BLaER1 treated with 17β-estradiol and CSF1 and Interleukin-3, amounts not matched to agents 10 nM and 100 nM (cell line): Measurements from ENCODE around the gene SPSB4.

ENCODE experiments used
- H3K27ac ChIP-seq, 11 experiments: shearing (Covaris generic); formaldehyde crosslinking; 2 replicates each; pipeline ENCODE4 v1.8.1; 2022
- H3K27me3 ChIP-seq, 11 experiments: shearing (Covaris generic); formaldehyde crosslinking; 2 replicates each; pipeline ENCODE4 v1.8.1; 2022
- H3K36me3 ChIP-seq, 11 experiments: shearing (Covaris generic); formaldehyde crosslinking; 2 replicates each; pipeline ENCODE4 v1.8.1; 2022
- H3K4me1 ChIP-seq, 10 experiments: shearing (Covaris generic); formaldehyde crosslinking; 2 replicates each; pipeline ENCODE4 v1.8.1; 2022
- H3K4me2 ChIP-seq, 11 experiments: shearing (Covaris generic); formaldehyde crosslinking; 2 replicates each; pipeline ENCODE4 v1.8.1; 2022
- H3K4me3 ChIP-seq, 10 experiments: shearing (Covaris generic); formaldehyde crosslinking; 2 replicates each; pipeline ENCODE4 v1.8.1; 2022
- H3K9ac ChIP-seq, 11 experiments: shearing (Covaris generic); formaldehyde crosslinking; 2 replicates each; pipeline ENCODE4 v1.8.1; 2022
- H3K9me3 ChIP-seq, 11 experiments: shearing (Covaris generic); formaldehyde crosslinking; replicated peaks in 1 of 11; 2 replicates each; pipeline ENCODE4 v1.8.1; 2022
- H4K20me1 ChIP-seq, 11 experiments: shearing (Covaris generic); formaldehyde crosslinking; 2 replicates each; pipeline ENCODE4 v1.8.1; 2022
- Cebpa-rat ChIP-seq, 11 experiments: shearing (Covaris generic); IDR thresholded peaks; 2 replicates each; pipeline ENCODE4 v1.8.1; 2022

Gene SPSB4

GRCh38 chr3:141058996-141059395 is 7.8 kb downstream of the SPSB4 start:
- Histone ChIP-seq H3K27ac (no peak overlapping the region), H3K9me3 (peaks cover 0 to 12% (median 0%) of the 10 kb centered on the region in 11 experiments; a peak in 3 of 22 replicates), H3K4me2 (no peak overlapping the region), H3K4me1 (peaks cover 7 to 14% (median 9%) of the 10 kb centered on the region in 10 experiments), H3K4me3 (no peak overlapping the region), H4K20me1 (no peaks in the 10 kb centered on the region; a peak in 2 of 22 replicates), H3K9ac (no peak overlapping the region), H3K27me3 (peaks cover 2 to 5% (median 5%) of the 10 kb centered on the region in 11 experiments), H3K36me3 (no peaks in the 10 kb centered on the region)
- TF ChIP-seq Cebpa-rat (IDR thresholded peaks at IDR 0.05): no peak

GRCh38 chr3:141059816-141060215 is 8.7 kb downstream of the SPSB4 start:
- Histone ChIP-seq H3K27ac (no peak overlapping the region), H3K36me3 (no peaks in the 10 kb centered on the region), H3K4me1 (peaks cover 9 to 16% (median 12%) of the 10 kb centered on the region in 10 experiments), H3K4me3 (no peak overlapping the region), H3K9ac (no peak overlapping the region), H3K27me3 (no peaks in the 10 kb centered on the region; a peak in 1 of 22 replicates), H3K4me2 (no peak overlapping the region), H3K9me3 (peaks cover 0 to 12% (median 0%) of the 10 kb centered on the region in 11 experiments; a peak in 3 of 22 replicates), H4K20me1 (no peaks in the 10 kb centered on the region; a peak in 1 of 22 replicates)
- no peak for TF ChIP-seq Cebpa-rat (IDR thresholded peaks at IDR 0.05)

- Histone ChIP-seq H3K27ac (no peak overlapping the region), H4K20me1 (no peaks in the 10 kb centered on the region; a peak in 1 of 22 replicates), H3K4me2 (no peak overlapping the region), H3K9ac (no peak overlapping the region), H3K4me3 (no peak overlapping the region), H3K4me1 (peaks cover 9 to 16% (median 12%) of the 10 kb centered on the region in 10 experiments), H3K27me3 (no peaks in the 10 kb centered on the region; a peak in 1 of 22 replicates), H3K9me3 (peaks cover 0 to 12% (median 0%) of the 10 kb centered on the region in 11 experiments; a peak in 3 of 22 replicates), H3K36me3 (no peaks in the 10 kb centered on the region)
- no peak for TF ChIP-seq Cebpa-rat (IDR thresholded peaks at IDR 0.05)
These were observed 9.2 kb downstream of the SPSB4 start for GRCh38 chr3:141060327-141060726.

- Histone ChIP-seq H3K27me3 (no peaks in the 10 kb centered on the region), H3K9ac (no peak overlapping the region), H3K27ac (no peak overlapping the region), H3K4me2 (peak overlapping the region; percentile 38 to 80 (median 63)), H3K4me3 (no peak overlapping the region; a peak in 1 of 20 replicates), H3K4me1 (peaks cover 9 to 16% (median 12%) of the 10 kb centered on the region in 10 experiments), H3K9me3 (peaks cover 0 to 20% (median 9%) of the 10 kb centered on the region in 11 experiments; a peak in 9 of 22 replicates), H3K36me3 (no peaks in the 10 kb centered on the region), H4K20me1 (no peaks in the 10 kb centered on the region)
- TF ChIP-seq Cebpa-rat (IDR thresholded peaks at IDR 0.05): no peak
These were observed 12.7 kb downstream of the SPSB4 start for GRCh38 chr3:141063831-141064230.

- H3K27me3 ChIP-seq: no peaks in the 10 kb centered on the region
- H3K27ac ChIP-seq: no peak overlapping the region
- TF ChIP-seq Cebpa-rat (IDR thresholded peaks at IDR 0.05): no peak
- no peak overlapping the region for H3K9ac ChIP-seq
- no peaks in the 10 kb centered on the region for H4K20me1 ChIP-seq
- H3K4me1 ChIP-seq: peaks cover 9 to 16% (median 12%) of the 10 kb centered on the region in 10 experiments
- H3K4me3 ChIP-seq: no peak overlapping the region
- no peaks in the 10 kb centered on the region for H3K36me3 ChIP-seq
- H3K4me2 ChIP-seq: peak overlapping the region in 8 of 11 experiments; percentile 38 to 80 (median 62); a peak in 16 of 22 replicates
- H3K9me3 ChIP-seq: peaks cover 0 to 14% (median 7%) of the 10 kb centered on the region in 11 experiments; a peak in 9 of 22 replicates
These were observed 13.2 kb downstream of the SPSB4 start for GRCh38 chr3:141064255-141064926.

- H4K20me1 ChIP-seq: no peaks in the 10 kb centered on the region
- H3K27me3 ChIP-seq: no peaks in the 10 kb centered on the region
- H3K4me2 ChIP-seq: no peak overlapping the region
- no peak overlapping the region for H3K4me3 ChIP-seq
- peaks cover 0 to 11% (median 7%) of the 10 kb centered on the region in 11 experiments; a peak in 7 of 22 replicates for H3K9me3 ChIP-seq
- peaks cover 9 to 16% (median 12%) of the 10 kb centered on the region in 10 experiments for H3K4me1 ChIP-seq
- no peak overlapping the region for H3K9ac ChIP-seq
- no peak overlapping the region for H3K27ac ChIP-seq
- H3K36me3 ChIP-seq: no peaks in the 10 kb centered on the region
- no peak for TF ChIP-seq Cebpa-rat (IDR thresholded peaks at IDR 0.05)
These were observed 14.1 kb downstream of the SPSB4 start for GRCh38 chr3:141065258-141065657.

- Histone ChIP-seq H3K27ac (no peak overlapping the region), H3K27me3 (no peaks in the 10 kb centered on the region), H3K9ac (no peak overlapping the region), H3K36me3 (no peaks in the 10 kb centered on the region), H3K9me3 (peaks cover 0 to 11% (median 7%) of the 10 kb centered on the region in 11 experiments; a peak in 7 of 22 replicates), H3K4me2 (no peak overlapping the region), H3K4me3 (no peak overlapping the region), H3K4me1 (peaks cover 9 to 16% (median 12%) of the 10 kb centered on the region in 10 experiments), H4K20me1 (no peaks in the 10 kb centered on the region)
- no peak for TF ChIP-seq Cebpa-rat (IDR thresholded peaks at IDR 0.05)
These were observed 15.0 kb downstream of the SPSB4 start for GRCh38 chr3:141065841-141066805.

- H3K9me3 ChIP-seq: peaks cover 0 to 11% (median 7%) of the 10 kb centered on the region in 11 experiments; a peak in 7 of 22 replicates
These were observed 16.2 kb downstream of the SPSB4 start for GRCh38 chr3:141067206-141067974.

More at GRCh38 chr3:141067206-141067974, 16.2 kb downstream of the SPSB4 start:
- H3K4me3 ChIP-seq: no peak overlapping the region
- no peaks in the 10 kb centered on the region for H4K20me1 ChIP-seq
- H3K9ac ChIP-seq: no peak overlapping the region
- peaks cover 9 to 16% (median 12%) of the 10 kb centered on the region in 10 experiments for H3K4me1 ChIP-seq
- no peak for TF ChIP-seq Cebpa-rat (IDR thresholded peaks at IDR 0.05)
- H3K27ac ChIP-seq: no peak overlapping the region
- H3K4me2 ChIP-seq: no peak overlapping the region
- H3K36me3 ChIP-seq: no peaks in the 10 kb centered on the region
- no peaks in the 10 kb centered on the region for H3K27me3 ChIP-seq
